Activated T-helper 1 cell treated with anti-CD3 and anti-CD28 coated beads, Interleukin-12 subunit alpha, Interleukin-12 subunit beta, Interleukin-2, Interleukin-4 antibody, amounts not matched to agents 30 ng/mL and 10 ng/mL and 1 ng/mL, durations not matched to agents 14 hours and 24 hours and 36 hours (primary cell): ENCODE measurements around the gene CELF1. TPM values are rescaled to one million over a fixed set of nuclear protein-coding genes. Genes with fewer than 3 reads are reported as not detected.
"Not testable (repeated sequence)": the region's sequence is repeated elsewhere in the genome, so short reads cannot be mapped to it uniquely, and the experiment has no call there.

Experiments used
- DNase-seq: peaks from one replicate; pipeline ENCODE4 v3.0.0; 2021; ENCODE audit warnings: low spot score
- H3K27ac Mint-ChIP-seq: one replicate; pipeline ENCODE4 v1.8.0; 2021; ENCODE audit warnings: mild to moderate bottlenecking, mixed read lengths
- H3K27me3 Mint-ChIP-seq: one replicate; pipeline ENCODE4 v1.8.0; 2022; ENCODE audit warnings: mild to moderate bottlenecking, moderate library complexity, mixed read lengths; ENCODE audit not compliant: insufficient read depth
- H3K36me3 Mint-ChIP-seq: one replicate; pipeline ENCODE4 v1.8.0; 2021; ENCODE audit warnings: low read depth, mixed read lengths
- H3K4me1 Mint-ChIP-seq: one replicate; pipeline ENCODE4 v1.8.0; 2021; ENCODE audit warnings: low read depth, mixed read lengths
- H3K4me3 Mint-ChIP-seq: one replicate; pipeline ENCODE4 v1.8.0; 2021; ENCODE audit warnings: mild to moderate bottlenecking, moderate library complexity, mixed read lengths
- H3K9me3 Mint-ChIP-seq: one replicate; pipeline ENCODE4 v1.8.0; 2021; ENCODE audit warnings: mixed read lengths
- intact Hi-C: fragments of 100-400 bp; cut with micrococcal nuclease; formaldehyde crosslinking; loops from one replicate; pipeline ENCODE4 v1.15.1; 2024
- total RNA-seq: library from RNA; stranded (reverse); gene quantifications from 2 replicates; pipeline ENCODE4 v1.2.3, GENCODE V29; 2022

Gene CELF1
- total RNA-seq, 1 donor from 2014 or later = 148 TPM

GRCh38 chr11:47477753-47478152 is 75.2 kb downstream of the CELF1 start:
- Mint-ChIP-seq H3K27me3 (no peaks in the 10 kb centered on the region), H3K4me1 (peaks cover 5% of the 10 kb centered on the region), H3K36me3 (peaks cover 60% of the 10 kb centered on the region), H3K27ac (peak overlapping the region; percentile 76), H3K9me3 (no peaks in the 10 kb centered on the region), H3K4me3 (no peak overlapping the region)
- intact Hi-C loops = no loop called here
- no peak for DNase-seq

DNA sequence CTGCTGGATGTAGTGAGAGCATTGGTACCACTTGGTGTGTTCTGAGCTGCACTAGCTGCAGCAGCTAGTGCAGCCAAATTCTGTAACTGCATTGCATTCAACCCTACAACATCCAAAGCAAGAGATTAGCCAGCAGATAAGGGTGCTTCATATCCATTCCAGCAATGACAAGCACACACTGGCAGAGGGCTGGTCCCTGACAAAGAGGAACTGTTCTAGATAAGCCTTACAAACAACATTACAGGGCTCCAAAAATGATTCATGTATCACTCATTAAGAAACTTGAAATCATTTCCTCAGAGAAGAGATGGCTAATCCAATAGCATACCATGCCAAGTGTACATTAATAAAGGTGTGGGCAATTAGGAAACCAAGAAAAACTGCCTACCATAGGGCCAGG is 75.6 kb downstream of the CELF1 start:
- Mint-ChIP-seq H3K4me1 (peaks cover 5% of the 10 kb centered on the region), H3K27me3 (no peaks in the 10 kb centered on the region), H3K27ac (peak overlapping the region; percentile 76), H3K36me3 (peaks cover 61% of the 10 kb centered on the region), H3K4me3 (no peak overlapping the region), H3K9me3 (no peaks in the 10 kb centered on the region)
- intact Hi-C loops = no loop called here
- DNase-seq = no peak

GRCh38 chr11:47470671-47471070 is 82.3 kb downstream of the CELF1 start:
- Mint-ChIP-seq H3K27me3 (no peaks in the 10 kb centered on the region), H3K9me3 (no peaks in the 10 kb centered on the region), H3K27ac (peak overlapping the region; percentile 20), H3K4me3 (no peak overlapping the region), H3K4me1 (peaks cover 13% of the 10 kb centered on the region), H3K36me3 (peaks cover 57% of the 10 kb centered on the region)
- intact Hi-C loops = no loop called here
- DNase-seq = no peak

GRCh38 chr11:47469361-47470179 is 83.4 kb downstream of the CELF1 start:
- H3K9me3 Mint-ChIP-seq = no peaks in the 10 kb centered on the region
- peaks cover 53% of the 10 kb centered on the region for H3K36me3 Mint-ChIP-seq
- no peak for DNase-seq
- H3K27ac Mint-ChIP-seq = no peak overlapping the region
- H3K4me3 Mint-ChIP-seq = no peak overlapping the region
- intact Hi-C loops = no loop called here
- peaks cover 13% of the 10 kb centered on the region for H3K4me1 Mint-ChIP-seq
- H3K27me3 Mint-ChIP-seq = no peaks in the 10 kb centered on the region

DNA sequence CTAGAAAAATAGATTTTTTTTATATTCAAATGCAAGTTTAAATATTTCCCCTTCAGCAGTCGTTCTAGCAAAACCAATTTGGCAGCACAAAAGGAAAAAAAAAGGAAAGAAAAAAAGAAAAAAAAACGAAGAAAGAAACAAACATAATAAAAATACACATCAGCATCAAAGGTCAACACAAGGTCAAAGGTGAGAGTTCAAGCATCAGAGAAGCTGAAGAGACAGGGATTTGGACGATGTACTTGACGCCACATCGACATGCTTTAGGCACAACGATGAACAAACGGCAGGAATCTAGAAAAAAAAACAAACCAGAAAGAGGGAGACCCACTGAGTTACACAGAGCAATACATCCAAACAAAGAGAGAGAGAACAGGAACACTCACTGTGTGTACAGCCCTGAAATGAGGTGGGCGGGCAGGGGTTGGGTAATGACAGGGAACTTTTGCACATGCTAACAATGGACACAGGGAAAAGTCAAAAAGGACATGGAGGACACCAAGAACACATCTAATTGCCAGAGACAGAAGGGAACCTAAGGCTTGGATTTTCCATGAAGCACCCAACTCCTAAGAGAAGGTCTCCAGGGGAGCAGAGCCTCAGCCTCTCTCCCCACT is 84.2 kb downstream of the CELF1 start:
- no peaks in the 10 kb centered on the region for H3K9me3 Mint-ChIP-seq
- intact Hi-C loops = no loop called here
- H3K27ac Mint-ChIP-seq = no peak overlapping the region
- no peak for DNase-seq
- peaks cover 48% of the 10 kb centered on the region for H3K36me3 Mint-ChIP-seq
- H3K4me1 Mint-ChIP-seq = peaks cover 13% of the 10 kb centered on the region
- no peak overlapping the region for H3K4me3 Mint-ChIP-seq
- H3K27me3 Mint-ChIP-seq = no peaks in the 10 kb centered on the region

DNA sequence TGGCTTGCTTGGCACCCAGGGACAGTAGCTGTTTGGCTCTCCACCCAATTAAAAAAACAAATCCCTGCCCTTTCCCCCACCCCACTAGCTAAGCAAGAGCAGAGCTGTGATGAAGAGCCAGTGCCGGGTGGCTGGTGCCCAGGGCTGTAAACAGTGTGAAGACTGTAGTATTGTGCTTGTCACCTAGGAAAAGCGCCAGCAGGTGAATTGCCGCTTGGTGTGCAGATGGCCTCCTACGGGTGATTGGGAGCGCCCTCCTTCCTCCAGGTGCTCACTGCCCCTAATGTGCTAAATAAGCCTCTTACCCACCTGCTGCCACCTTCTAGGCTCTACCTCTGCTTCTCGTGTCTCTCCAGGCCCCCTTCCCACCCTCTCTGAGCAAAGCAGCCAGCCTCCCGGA is 85.6 kb downstream of the CELF1 start:
- DNase-seq = no peak
- peak overlapping the region; percentile 16 for H3K27ac Mint-ChIP-seq
- intact Hi-C loops = no loop called here

GRCh38 chr11:47466701-47467250 is 86.2 kb downstream of the CELF1 start:
- peaks cover 34% of the 10 kb centered on the region for H3K36me3 Mint-ChIP-seq
- H3K4me1 Mint-ChIP-seq = peaks cover 13% of the 10 kb centered on the region
- no peak overlapping the region for H3K27ac Mint-ChIP-seq
- H3K9me3 Mint-ChIP-seq = no peaks in the 10 kb centered on the region
- intact Hi-C loops = no loop called here
- DNase-seq = no peak
- H3K27me3 Mint-ChIP-seq = no peaks in the 10 kb centered on the region
- no peak overlapping the region for H3K4me3 Mint-ChIP-seq

More for the DNA sequence above, 85.6 kb downstream of the CELF1 start:
- Mint-ChIP-seq H3K36me3 (peaks cover 36% of the 10 kb centered on the region), H3K4me3 (no peak overlapping the region), H3K27me3 (no peaks in the 10 kb centered on the region), H3K4me1 (peaks cover 13% of the 10 kb centered on the region), H3K9me3 (no peaks in the 10 kb centered on the region)

DNA sequence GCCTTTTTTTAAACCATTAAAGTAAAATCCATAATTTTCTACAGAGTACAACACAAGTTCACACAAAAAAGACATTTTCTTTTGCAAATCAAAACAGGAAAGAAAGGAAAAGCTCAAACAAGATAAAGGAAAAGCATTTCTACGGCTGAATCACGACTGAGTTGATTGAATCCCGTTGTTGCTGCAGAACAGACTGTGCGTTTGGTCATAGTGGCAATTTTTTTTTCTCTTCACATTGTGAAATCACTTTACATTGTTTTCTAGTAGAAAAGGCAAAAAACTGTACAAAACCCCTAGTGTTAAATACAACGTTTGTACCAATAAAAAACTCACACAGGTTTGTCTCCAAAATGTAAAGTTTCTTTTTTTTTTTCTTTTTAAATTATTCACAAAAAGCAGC is 86.7 kb downstream of the CELF1 start:
- peaks cover 32% of the 10 kb centered on the region for H3K36me3 Mint-ChIP-seq

DNA sequence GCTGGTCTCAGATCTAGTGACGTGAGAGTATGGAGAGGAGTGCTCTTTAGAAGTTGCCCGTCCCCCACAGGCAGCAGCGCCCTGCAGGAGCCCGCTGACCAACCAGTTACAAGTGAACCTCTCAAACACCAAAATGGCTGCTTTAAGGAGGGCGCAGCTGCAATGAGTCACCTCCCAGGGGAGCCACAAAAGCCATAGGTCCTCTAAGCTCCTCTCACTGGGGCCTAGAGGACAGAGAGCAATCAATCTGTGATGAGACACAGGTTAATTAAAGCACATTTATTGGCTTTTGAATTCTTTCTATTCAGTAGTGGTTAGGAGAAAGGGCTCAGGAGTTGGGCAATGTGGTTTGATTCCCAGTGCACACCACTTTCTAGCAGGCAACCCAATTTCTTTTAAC is 88.4 kb downstream of the CELF1 start:
- H3K36me3 Mint-ChIP-seq = peaks cover 26% of the 10 kb centered on the region
- no peak overlapping the region for H3K4me3 Mint-ChIP-seq
- H3K27ac Mint-ChIP-seq = no peak overlapping the region
- H3K4me1 Mint-ChIP-seq = peaks cover 10% of the 10 kb centered on the region
- no peaks in the 10 kb centered on the region for H3K9me3 Mint-ChIP-seq
- no peak for DNase-seq
- intact Hi-C loops = no loop called here
- no peaks in the 10 kb centered on the region for H3K27me3 Mint-ChIP-seq

More for the DNA sequence above, 86.7 kb downstream of the CELF1 start:
- Mint-ChIP-seq H3K9me3 (no peaks in the 10 kb centered on the region), H3K4me1 (peaks cover 13% of the 10 kb centered on the region), H3K27me3 (no peaks in the 10 kb centered on the region), H3K4me3 (no peak overlapping the region), H3K27ac (no peak overlapping the region)
- intact Hi-C loops = no loop called here
- DNase-seq = no peak

GRCh38 chr11:47461876-47462275 is 91.1 kb downstream of the CELF1 start:
- no peaks in the 10 kb centered on the region for H3K4me1 Mint-ChIP-seq

DNA sequence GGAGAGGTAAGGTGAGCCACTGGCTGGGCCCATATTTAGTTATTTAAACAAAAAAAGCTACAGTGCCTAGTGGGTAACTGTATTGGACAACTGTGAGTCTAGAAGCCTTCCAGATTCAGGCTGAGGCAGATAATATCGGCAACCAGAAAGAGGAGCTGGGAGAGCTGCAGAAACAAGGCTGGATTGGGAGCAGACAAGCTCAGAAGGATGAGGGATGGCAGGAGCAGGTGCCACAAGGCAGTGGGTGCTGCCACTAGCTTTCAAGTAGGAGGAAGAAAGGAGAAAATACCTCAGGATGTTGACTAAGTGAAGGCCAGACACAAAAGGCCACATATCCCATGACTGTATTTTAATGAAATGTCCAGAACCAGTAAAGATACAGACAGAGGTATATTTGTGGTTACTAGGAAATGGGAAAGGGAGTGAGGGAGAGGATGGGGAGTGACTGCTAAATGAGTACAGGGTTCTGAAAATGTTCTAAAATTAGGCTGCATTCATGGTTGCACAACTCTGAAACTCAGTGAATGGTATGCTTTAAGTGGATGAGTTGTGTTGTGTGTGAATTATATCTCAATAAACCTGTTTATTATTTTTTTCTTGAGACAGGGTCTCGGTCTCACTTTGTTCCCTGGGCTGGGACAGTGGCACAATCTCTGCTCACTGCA is 92.2 kb downstream of the CELF1 start:
- intact Hi-C loops = no loop called here
- H3K4me1 Mint-ChIP-seq = no peaks in the 10 kb centered on the region

More at GRCh38 chr11:47461876-47462275, 91.1 kb downstream of the CELF1 start:
- Mint-ChIP-seq H3K27me3 (no peaks in the 10 kb centered on the region), H3K27ac (no peak overlapping the region), H3K4me3 (no peak overlapping the region), H3K36me3 (peaks cover 12% of the 10 kb centered on the region), H3K9me3 (no peaks in the 10 kb centered on the region)
- intact Hi-C loops = no loop called here
- DNase-seq = no peak

GRCh38 chr11:47454258-47454671 is 98.7 kb downstream of the CELF1 start:
- intact Hi-C loops = loop anchor here (1.0 to 2.0 kb wide), 3 partner anchors 27 to 565 kb away; partner anchors contain the start of gene PSMC3
- not testable (repeated sequence) for H3K4me1 Mint-ChIP-seq, H3K27me3 Mint-ChIP-seq, H3K9me3 Mint-ChIP-seq, H3K36me3 Mint-ChIP-seq, H3K4me3 Mint-ChIP-seq, H3K27ac Mint-ChIP-seq
- peak; percentile 57 for DNase-seq

More for the DNA sequence above, 92.2 kb downstream of the CELF1 start:
- Mint-ChIP-seq H3K9me3 (no peaks in the 10 kb centered on the region), H3K36me3 (peaks cover 8% of the 10 kb centered on the region), H3K27ac (peak overlapping the region; percentile 68), H3K4me3 (no peak overlapping the region), H3K27me3 (no peaks in the 10 kb centered on the region)
- no peak for DNase-seq

DNA sequence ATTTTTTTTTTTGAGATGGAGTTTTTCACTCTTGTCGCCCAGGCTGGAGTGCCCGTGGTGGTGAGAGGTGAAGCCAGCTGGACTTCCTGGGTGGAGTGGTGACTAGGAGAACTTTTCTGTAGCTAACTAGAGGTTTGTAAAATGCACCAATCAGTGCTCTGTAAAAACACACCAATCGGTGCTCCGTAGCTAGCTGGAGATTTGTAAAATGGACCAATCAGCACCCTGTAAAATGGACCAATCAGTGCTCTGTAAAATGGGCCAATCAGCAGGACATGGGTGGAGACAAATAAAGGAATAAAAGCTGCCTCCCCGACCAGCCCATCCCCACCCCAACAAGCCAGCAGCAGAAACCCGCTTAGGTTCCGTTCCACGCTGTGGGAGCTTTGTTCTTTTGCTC is 99.6 kb downstream of the CELF1 start:
- Mint-ChIP-seq H3K36me3 (no peaks in the 10 kb centered on the region), H3K4me1 (peaks cover 4% of the 10 kb centered on the region), H3K9me3 (no peaks in the 10 kb centered on the region), H3K4me3 (no peak overlapping the region), H3K27ac (no peak overlapping the region), H3K27me3 (no peaks in the 10 kb centered on the region)
- DNase-seq = no peak
- intact Hi-C loops = no loop called here
